D721Med (cell line): ENCODE measurements around the gene ITGA11.

Experiments used
- DNase-seq: peaks from one replicate; pipeline ENCODE4 v3.0.0; 2011; ENCODE audit warnings: low spot score; ENCODE audit not compliant: insufficient read length
- FAIRE-seq: peaks from 2 replicates; lab custom pipeline; 2011; peaks lifted over from hg19 to GRCh38; lab: Jason Lieb, UNC
- CTCF ChIP-seq: IDR thresholded peaks from 2 replicates; pipeline ENCODE4 v1.5.1; 2012; ENCODE audit warnings: mild to moderate bottlenecking, control low read depth; ENCODE audit not compliant: insufficient read depth; ENCODE audit errors: missing control alignments

Gene ITGA11

GRCh38 chr15:68318931-68319909 lies 112.7 kb downstream of the ITGA11 start:
- no peak for TF ChIP-seq CTCF
- DNase-seq (no peak), FAIRE-seq (no peak)

GRCh38 chr15:68318008-68318835 lies 113.7 kb downstream of the ITGA11 start:
- FAIRE-seq (no peak), DNase-seq (no peak)
- no peak for TF ChIP-seq CTCF

- FAIRE-seq: no peak
- DNase-seq: no peak
- no peak for TF ChIP-seq CTCF
Measured at GRCh38 chr15:68317281-68318007, 114.5 kb downstream of the ITGA11 start.

- DNase-seq: no peak
- peak; percentile 61 for TF ChIP-seq CTCF
- no peak for FAIRE-seq
Measured at GRCh38 chr15:68316061-68316804, 115.7 kb downstream of the ITGA11 start.

GRCh38 chr15:68315495-68316031 lies 116.4 kb downstream of the ITGA11 start:
- no peak for FAIRE-seq
- TF ChIP-seq CTCF: no peak
- no peak for DNase-seq

GRCh38 chr15:68315035-68315434 lies 116.9 kb downstream of the ITGA11 start:
- no peak for TF ChIP-seq CTCF
- DNase-seq (no peak), FAIRE-seq (no peak)
